ENCODE results near the gene SORD.

SORD gene

DNA sequence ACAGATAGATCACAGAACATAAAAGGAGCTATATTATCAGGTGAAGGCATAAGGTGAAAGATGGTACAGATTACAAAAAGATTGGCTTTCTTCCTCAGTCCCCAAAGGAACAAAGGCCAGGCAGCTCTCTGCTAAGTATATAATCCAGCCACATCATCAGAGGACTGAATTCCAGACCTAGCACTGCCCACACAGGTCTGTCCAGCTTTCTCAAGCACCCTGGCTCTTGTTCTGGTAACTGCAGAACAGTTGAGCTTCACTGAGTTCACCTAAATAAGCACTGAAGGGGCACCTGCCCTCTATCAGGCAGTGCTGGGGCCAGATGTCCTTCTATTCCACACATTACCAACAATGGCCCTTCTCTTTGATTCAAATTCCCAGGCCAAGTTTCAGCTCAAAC is 100.4 kb downstream of the SORD start:
- no peak overlapping the region for H3K4me3 ChIP-seq (ENCODE audit: control insufficient read depth, low read depth, low read length)
- no peak for DNase-seq (ENCODE audit: low read depth)
- TF ChIP-seq, protein P1, sequence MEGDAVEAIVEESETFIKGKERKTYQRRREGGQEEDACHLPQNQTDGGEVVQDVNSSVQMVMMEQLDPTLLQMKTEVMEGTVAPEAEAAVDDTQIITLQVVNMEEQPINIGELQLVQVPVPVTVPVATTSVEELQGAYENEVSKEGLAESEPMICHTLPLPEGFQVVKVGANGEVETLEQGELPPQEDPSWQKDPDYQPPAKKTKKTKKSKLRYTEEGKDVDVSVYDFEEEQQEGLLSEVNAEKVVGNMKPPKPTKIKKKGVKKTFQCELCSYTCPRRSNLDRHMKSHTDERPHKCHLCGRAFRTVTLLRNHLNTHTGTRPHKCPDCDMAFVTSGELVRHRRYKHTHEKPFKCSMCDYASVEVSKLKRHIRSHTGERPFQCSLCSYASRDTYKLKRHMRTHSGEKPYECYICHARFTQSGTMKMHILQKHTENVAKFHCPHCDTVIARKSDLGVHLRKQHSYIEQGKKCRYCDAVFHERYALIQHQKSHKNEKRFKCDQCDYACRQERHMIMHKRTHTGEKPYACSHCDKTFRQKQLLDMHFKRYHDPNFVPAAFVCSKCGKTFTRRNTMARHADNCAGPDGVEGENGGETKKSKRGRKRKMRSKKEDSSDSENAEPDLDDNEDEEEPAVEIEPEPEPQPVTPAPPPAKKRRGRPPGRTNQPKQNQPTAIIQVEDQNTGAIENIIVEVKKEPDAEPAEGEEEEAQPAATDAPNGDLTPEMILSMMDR (IDR thresholded peaks at IDR 0.05; ENCODE audit: control insufficient read depth, insufficient read depth, low read depth, low read length, missing control alignments) = no peak

DNA sequence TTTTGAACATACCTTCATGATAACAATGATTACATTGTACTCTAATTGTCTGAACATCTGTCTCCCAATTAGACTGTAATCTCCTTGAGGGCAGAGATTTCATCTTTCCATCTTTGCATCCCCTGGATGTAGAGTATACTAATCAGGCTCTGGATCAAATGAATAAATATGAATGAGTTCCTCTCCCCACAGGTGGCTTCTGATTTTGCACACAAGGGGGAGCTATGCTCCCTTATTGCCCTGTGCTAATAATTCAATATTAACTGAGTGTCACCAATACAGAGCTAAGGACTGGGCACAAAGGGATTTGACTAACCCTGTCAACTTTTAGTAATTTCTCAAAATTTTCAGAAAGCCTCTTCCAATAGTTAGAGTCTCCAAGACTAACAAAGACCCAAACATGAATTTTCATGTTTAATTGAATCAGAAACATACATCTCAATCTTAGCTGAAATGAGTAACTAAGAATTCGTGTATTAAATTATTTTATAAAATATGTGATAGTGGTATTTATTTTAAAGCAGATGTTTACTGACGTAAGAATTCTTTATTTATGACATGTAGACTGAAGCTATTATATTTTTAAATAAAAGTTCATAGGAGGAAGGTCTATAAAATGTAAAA is 103.7 kb downstream of the SORD start:
- DNase-seq (ENCODE audit: low read depth) = no peak
- TF ChIP-seq, protein P1 (IDR thresholded peaks at IDR 0.05; ENCODE audit: control insufficient read depth, insufficient read depth, low read depth, low read length, missing control alignments) = peak; percentile 69
- no peak overlapping the region for H3K4me3 ChIP-seq (ENCODE audit: control insufficient read depth, low read depth, low read length)

Measured in AG09309 (cell line).